CD4-positive, alpha-beta T cell treated with Interleukin-17A for 1 hour (primary cell): ENCODE results near the gene STIM1.
"Not testable (repeated sequence)": the region's sequence is repeated elsewhere in the genome, so short reads cannot be mapped to it uniquely, and the experiment has no call there.

Experiments used
- DNase-seq: peaks from one replicate; pipeline ENCODE4 v3.0.0-alpha.2; 2020

Gene STIM1

DNA sequence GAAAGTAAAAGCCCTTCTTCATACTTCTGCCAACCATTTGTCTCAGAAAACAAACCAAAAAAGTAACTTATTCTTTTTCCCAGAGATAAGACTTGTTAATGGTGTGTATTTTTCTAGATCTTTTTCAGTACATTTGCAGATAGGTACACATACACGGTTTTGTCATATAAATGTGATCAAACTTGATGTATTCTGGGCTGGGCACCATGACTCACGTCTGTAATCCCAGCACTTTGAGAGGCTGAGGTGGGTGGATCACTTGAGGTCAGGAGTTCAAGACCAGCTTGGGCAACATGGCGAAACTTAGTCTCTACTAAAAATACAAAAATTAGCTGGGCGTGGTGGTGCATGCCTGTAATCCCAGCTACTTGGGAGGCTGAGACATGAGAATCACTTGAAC lies 274.8 kb downstream of the STIM1 start:
- DNase-seq, result not testable (repeated sequence)

DNA sequence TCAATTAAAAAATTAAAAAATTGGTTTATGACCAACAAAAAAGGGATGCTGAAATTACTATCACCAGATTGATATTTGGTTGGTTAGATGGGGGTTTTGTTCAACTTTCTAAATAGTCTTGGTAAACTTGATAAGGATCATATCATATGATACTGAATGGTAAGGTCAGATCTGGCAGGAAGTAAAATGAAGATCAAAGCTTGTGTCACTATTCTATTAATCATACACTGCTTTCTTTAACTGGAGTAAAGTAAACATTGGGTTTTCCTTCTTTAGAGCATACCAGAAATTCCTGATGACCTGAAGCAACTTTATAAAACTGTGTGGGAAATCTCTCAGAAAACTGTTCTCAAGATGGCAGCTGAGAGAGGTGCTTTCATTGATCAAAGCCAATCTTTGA lies 279.3 kb downstream of the STIM1 start:
- no peak for DNase-seq

DNA sequence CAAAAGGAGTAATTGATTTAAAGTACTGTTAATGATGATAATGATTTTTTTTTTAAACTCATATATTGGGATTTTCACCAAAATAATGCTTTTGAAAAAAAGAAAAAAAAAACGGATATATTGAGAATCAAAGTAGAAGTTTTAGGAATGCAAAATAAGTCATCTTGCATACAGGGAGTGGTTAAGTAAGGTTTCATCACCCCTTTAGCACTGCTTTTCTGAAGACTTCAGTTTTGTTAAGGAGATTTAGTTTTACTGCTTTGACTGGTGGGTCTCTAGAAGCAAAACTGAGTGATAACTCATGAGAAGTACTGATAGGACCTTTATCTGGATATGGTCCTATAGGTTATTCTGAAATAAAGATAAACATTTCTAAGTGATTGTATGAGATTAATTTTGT lies 283.0 kb downstream of the STIM1 start:
- no peak for DNase-seq

DNA sequence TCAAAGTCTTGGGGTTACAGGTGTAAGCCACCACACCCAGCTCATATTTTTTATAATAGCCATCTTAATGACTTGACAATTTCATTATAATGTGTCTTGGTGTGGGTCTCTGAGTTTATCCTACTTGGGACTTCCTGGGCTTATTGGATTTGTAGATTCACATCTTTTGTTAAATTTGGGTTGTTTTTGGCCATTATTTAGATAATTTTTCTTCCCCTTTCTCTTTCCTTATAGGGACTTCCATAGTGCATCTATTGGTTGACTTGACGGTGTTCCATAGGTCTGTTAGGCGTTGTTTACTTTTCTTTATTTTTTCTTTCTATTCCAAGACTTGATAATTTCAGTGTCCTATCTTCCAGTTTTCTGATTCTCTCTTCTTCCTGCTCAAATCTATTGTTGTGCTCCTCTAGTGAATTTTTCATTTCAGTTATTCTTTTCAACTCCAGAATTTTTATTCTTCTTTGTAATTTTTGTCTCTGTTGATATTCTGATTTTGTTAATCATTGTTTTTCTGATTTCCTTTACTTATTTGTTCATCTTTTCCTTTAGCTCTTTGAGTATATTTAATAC lies 284.7 kb downstream of the STIM1 start:
- no peak for DNase-seq
